Activated naive CD8-positive, alpha-beta T cell treated with anti-CD3 and anti-CD28 coated beads, Interleukin-2, amount 10 ng/mL, durations not matched to agents 7 days and 5 days (primary cell): ENCODE data around the gene LRP1B. TPM values are rescaled to one million over a fixed set of nuclear protein-coding genes. Genes with fewer than 3 reads are reported as not detected.

Experiments used
- ATAC-seq: fragments of 150-1000 bp; cut with Tn5 transposase; one replicate; pipeline ENCODE4 v1.10.0; 2021; ENCODE audit warnings: low read depth, moderate library complexity
- POLR2A ChIA-PET: fragments of 350-600 bp; sonication (Branson Sonifier 250); formaldehyde crosslinking; loops from one replicate; lab custom pipeline; 2021; ENCODE audit warnings: antibody characterized with exemption; lab: Charles Lee
- DNase-seq: peaks from one replicate; pipeline ENCODE4 v3.0.0; 2021
- H3K27ac Mint-ChIP-seq: one replicate; pipeline ENCODE4 v1.8.0; 2022; ENCODE audit warnings: mild to moderate bottlenecking, mixed read lengths
- H3K27me3 Mint-ChIP-seq: one replicate; pipeline ENCODE4 v1.8.0; 2022; ENCODE audit warnings: mild to moderate bottlenecking, moderate library complexity, mixed read lengths
- H3K36me3 Mint-ChIP-seq: one replicate; pipeline ENCODE4 v1.8.0; 2021; ENCODE audit warnings: mild to moderate bottlenecking, mixed read lengths
- H3K4me1 Mint-ChIP-seq: one replicate; pipeline ENCODE4 v1.8.0; 2021; ENCODE audit warnings: mixed read lengths
- H3K4me3 Mint-ChIP-seq: one replicate; pipeline ENCODE4 v1.8.0; 2022; ENCODE audit warnings: mild to moderate bottlenecking, moderate library complexity, mixed read lengths
- H3K9me3 Mint-ChIP-seq: one replicate; pipeline ENCODE4 v1.8.0; 2021; ENCODE audit warnings: mixed read lengths
- total RNA-seq, 2 experiments: library from RNA; stranded (reverse); gene quantifications; one replicate each; pipeline ENCODE4 v1.2.3, GENCODE V29; 2021

Gene LRP1B
- total RNA-seq, 2 experiments from 2014 or later: not detected

DNA sequence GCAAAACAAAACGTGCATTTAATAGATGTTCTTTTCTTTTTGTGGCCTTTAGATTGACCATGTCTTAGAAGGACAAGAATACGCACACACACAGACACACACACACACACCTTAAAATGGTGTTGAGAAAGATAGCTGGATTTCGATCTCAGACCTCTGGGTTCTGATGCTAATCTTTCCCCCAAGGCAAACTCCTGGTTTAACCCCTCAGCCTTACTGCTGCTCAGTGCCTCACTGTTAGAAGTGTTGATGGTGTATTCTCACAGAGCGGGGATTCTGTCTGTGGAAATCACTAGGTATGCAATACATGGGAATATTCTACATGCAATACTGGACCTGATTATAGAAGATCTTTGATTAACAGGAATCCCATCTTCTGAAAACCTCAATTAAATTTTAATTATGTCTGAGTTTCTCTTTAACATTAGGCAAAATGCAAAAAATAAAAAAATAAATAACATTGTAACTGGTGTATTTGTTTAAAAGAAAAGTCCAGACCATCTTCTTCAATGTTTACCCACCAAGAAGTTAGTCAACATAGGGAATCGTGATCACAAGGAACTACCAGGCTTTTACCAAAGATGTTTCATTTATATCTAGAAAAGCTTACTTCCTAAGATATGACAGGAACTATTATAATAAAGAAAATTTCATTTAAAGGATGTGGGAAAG is 613.5 kb downstream of the LRP1B start:
- no peak for ATAC-seq
- DNase-seq: no peak
- Mint-ChIP-seq H3K36me3 (no peaks in the 10 kb centered on the region), H3K27ac (no peak overlapping the region), H3K4me1 (no peaks in the 10 kb centered on the region), H3K9me3 (no peaks in the 10 kb centered on the region), H3K27me3 (no peaks in the 10 kb centered on the region), H3K4me3 (no peak overlapping the region)
- POLR2A ChIA-PET: no interaction called here

- POLR2A ChIA-PET: no interaction called here
- Mint-ChIP-seq H3K36me3 (no peaks in the 10 kb centered on the region), H3K4me1 (no peaks in the 10 kb centered on the region), H3K27me3 (no peaks in the 10 kb centered on the region), H3K9me3 (no peaks in the 10 kb centered on the region), H3K27ac (no peak overlapping the region), H3K4me3 (no peak overlapping the region)
- ATAC-seq (no peak), DNase-seq (no peak)
Observed at GRCh38 chr2:141515931-141516330, 614.9 kb downstream of the LRP1B start.

- Mint-ChIP-seq H3K9me3 (no peaks in the 10 kb centered on the region), H3K36me3 (no peaks in the 10 kb centered on the region), H3K4me1 (no peaks in the 10 kb centered on the region), H3K27me3 (no peaks in the 10 kb centered on the region), H3K27ac (no peak overlapping the region), H3K4me3 (no peak overlapping the region)
- DNase-seq: no peak
- POLR2A ChIA-PET: no interaction called here
- ATAC-seq: no peak
Observed at GRCh38 chr2:141513853-141514252, 617.0 kb downstream of the LRP1B start.

DNA sequence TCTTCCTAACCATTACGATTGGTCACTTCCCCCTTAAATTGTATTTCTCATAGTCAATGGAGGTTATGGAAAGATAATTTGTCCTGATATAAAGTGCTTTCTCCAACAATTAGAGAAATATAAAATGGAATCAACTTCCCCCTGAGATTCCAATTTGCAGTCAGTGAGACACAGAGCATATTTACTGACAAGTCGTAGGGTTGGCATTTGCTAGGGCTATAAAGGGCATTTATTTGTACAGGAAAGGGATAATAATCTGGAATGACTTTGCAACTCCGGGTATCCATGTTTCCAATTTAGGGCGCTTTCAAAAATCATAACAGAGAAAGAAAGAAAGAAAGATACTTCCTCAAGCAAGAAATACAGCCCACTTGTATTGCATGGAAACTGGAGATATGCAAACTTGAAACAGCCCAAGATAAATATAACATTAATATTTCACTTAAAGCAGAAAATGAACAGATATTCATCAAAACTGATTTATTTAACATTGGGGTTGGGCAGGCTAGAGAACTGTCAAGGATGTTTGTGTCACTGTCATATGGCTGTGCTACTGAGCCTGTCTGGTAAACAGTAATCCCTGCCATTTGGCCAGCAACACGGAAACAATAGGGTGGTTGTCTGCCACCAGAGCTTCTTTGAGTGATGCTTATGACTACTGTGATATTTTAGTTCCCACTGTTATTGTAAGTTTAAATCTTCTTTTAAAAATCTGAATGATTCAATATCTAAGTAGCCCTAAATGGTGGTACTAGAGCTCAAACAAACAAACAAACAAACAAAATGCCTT is 621.8 kb downstream of the LRP1B start:
- POLR2A ChIA-PET: no interaction called here
- Mint-ChIP-seq H3K4me1 (no peaks in the 10 kb centered on the region), H3K9me3 (no peaks in the 10 kb centered on the region), H3K27me3 (no peaks in the 10 kb centered on the region), H3K36me3 (no peaks in the 10 kb centered on the region), H3K27ac (no peak overlapping the region), H3K4me3 (no peak overlapping the region)
- DNase-seq: no peak
- ATAC-seq: no peak

- ATAC-seq: no peak
- no peaks in the 10 kb centered on the region for H3K9me3 Mint-ChIP-seq
- H3K4me3 Mint-ChIP-seq: no peak overlapping the region
- no peaks in the 10 kb centered on the region for H3K27me3 Mint-ChIP-seq
- no peaks in the 10 kb centered on the region for H3K4me1 Mint-ChIP-seq
- H3K36me3 Mint-ChIP-seq: no peaks in the 10 kb centered on the region
- no peak overlapping the region for H3K27ac Mint-ChIP-seq
- DNase-seq: no peak
- POLR2A ChIA-PET: no interaction called here
Observed at GRCh38 chr2:141508086-141508752, 622.6 kb downstream of the LRP1B start.

GRCh38 chr2:141506135-141506534 is 624.7 kb downstream of the LRP1B start:
- no peak for ATAC-seq
- Mint-ChIP-seq H3K27me3 (no peaks in the 10 kb centered on the region), H3K9me3 (no peaks in the 10 kb centered on the region), H3K27ac (no peak overlapping the region), H3K36me3 (no peaks in the 10 kb centered on the region), H3K4me3 (no peak overlapping the region), H3K4me1 (no peaks in the 10 kb centered on the region)
- no peak for DNase-seq
- POLR2A ChIA-PET: no interaction called here

- no peak for ATAC-seq
- Mint-ChIP-seq H3K9me3 (no peaks in the 10 kb centered on the region), H3K36me3 (no peaks in the 10 kb centered on the region), H3K27me3 (no peaks in the 10 kb centered on the region), H3K27ac (no peak overlapping the region), H3K4me3 (no peak overlapping the region), H3K4me1 (no peaks in the 10 kb centered on the region)
- POLR2A ChIA-PET: no interaction called here
- no peak for DNase-seq
Observed at GRCh38 chr2:141501752-141502151, 629.1 kb downstream of the LRP1B start.

DNA sequence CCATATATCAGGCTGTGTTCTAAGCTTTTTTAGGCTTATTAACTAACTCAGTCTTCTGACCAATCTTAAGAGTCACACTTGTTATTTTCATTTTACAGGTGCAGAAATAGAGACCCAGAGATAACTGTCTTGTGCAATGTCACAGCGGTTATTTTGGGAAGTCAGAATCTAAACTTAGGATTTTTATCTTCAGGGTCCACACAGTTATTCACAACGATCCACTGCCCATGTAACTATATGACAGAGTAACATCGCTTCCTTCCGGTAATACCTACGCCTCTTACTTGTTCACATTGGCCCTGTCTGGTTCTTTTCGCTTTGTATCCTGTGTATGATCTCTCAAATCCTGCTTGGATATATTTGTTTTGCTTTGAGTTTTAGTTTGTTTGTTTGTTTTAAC is 631.7 kb downstream of the LRP1B start:
- POLR2A ChIA-PET: no interaction called here
- ATAC-seq (no peak), DNase-seq (no peak)
- Mint-ChIP-seq H3K4me1 (no peaks in the 10 kb centered on the region), H3K4me3 (no peak overlapping the region), H3K36me3 (no peaks in the 10 kb centered on the region), H3K27ac (no peak overlapping the region), H3K27me3 (no peaks in the 10 kb centered on the region), H3K9me3 (no peaks in the 10 kb centered on the region)

GRCh38 chr2:141498561-141498960 is 632.3 kb downstream of the LRP1B start:
- Mint-ChIP-seq H3K4me3 (no peak overlapping the region), H3K27me3 (no peaks in the 10 kb centered on the region), H3K27ac (no peak overlapping the region)

DNA sequence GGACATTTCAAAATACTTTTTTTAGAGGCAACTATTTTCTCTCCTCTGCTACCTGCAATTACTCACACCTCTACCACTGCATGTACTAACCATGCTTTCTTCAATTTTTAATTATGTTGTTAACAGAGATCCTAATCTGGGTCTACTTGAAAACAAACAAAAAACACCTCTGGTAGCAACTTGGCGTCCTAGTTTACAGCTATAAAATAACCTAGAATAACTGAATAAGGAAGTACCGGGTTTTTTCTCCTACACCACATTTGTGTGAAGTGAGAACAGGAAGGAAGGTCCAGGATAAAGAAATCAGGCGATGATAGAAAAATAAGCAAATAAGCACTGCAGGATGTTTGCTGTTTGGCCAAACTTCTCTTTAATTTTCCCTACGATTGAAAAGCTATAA is 633.5 kb downstream of the LRP1B start:
- DNase-seq: no peak
- Mint-ChIP-seq H3K27me3 (no peaks in the 10 kb centered on the region), H3K9me3 (no peaks in the 10 kb centered on the region), H3K27ac (no peak overlapping the region), H3K36me3 (no peaks in the 10 kb centered on the region), H3K4me1 (no peaks in the 10 kb centered on the region), H3K4me3 (no peak overlapping the region)
- no peak for ATAC-seq
- POLR2A ChIA-PET: no interaction called here

More at GRCh38 chr2:141498561-141498960, 632.3 kb downstream of the LRP1B start:
- ATAC-seq (no peak), DNase-seq (no peak)
- no peaks in the 10 kb centered on the region for H3K36me3 Mint-ChIP-seq
- H3K9me3 Mint-ChIP-seq: no peaks in the 10 kb centered on the region
- POLR2A ChIA-PET: no interaction called here
- H3K4me1 Mint-ChIP-seq: no peaks in the 10 kb centered on the region

DNA sequence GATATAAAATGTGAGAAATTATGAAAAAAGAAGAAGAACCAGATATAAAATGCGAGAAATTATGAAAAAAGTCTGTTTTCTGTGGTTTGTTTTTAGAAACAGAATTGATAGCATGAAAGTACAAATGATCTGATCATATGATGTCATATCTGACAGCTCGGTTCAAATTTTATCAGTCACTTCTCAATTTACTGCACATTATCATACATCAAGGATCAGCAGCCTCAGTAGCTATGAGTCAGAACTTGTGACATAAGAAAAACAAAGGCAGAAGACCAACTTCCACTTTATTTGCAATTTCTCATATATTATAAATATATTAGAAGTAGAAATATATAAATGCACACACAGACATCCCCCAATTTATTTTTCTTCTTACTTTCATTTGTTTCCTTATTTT is 634.0 kb downstream of the LRP1B start:
- Mint-ChIP-seq H3K27ac (no peak overlapping the region), H3K27me3 (no peaks in the 10 kb centered on the region), H3K4me3 (no peak overlapping the region), H3K4me1 (no peaks in the 10 kb centered on the region), H3K36me3 (no peaks in the 10 kb centered on the region), H3K9me3 (no peaks in the 10 kb centered on the region)
- POLR2A ChIA-PET: no interaction called here
- ATAC-seq (no peak), DNase-seq (no peak)

DNA sequence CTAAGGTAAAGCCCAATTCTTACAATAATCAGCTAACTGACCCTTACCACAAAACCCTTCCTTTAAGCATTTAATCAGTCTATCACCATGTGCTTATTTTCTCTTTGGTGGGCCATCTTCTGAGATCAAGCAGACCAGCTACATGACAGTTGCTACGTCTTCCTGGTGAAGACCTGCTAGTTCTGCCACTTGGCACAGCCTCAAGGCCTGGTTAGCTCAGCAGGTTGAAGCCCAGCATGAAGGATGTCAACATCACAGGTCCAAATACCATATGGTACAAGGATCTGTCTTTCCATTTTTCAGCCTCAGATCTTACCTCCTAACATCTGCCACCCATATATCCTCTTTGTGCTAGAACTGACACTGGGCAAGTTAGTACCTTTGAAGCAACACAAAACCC is 636.9 kb downstream of the LRP1B start:
- no peak overlapping the region for H3K4me3 Mint-ChIP-seq
- POLR2A ChIA-PET: no interaction called here
- H3K36me3 Mint-ChIP-seq: no peaks in the 10 kb centered on the region
- H3K27ac Mint-ChIP-seq: no peak overlapping the region
- no peaks in the 10 kb centered on the region for H3K27me3 Mint-ChIP-seq
- DNase-seq (no peak), ATAC-seq (no peak)
- H3K9me3 Mint-ChIP-seq: no peaks in the 10 kb centered on the region
- no peaks in the 10 kb centered on the region for H3K4me1 Mint-ChIP-seq

DNA sequence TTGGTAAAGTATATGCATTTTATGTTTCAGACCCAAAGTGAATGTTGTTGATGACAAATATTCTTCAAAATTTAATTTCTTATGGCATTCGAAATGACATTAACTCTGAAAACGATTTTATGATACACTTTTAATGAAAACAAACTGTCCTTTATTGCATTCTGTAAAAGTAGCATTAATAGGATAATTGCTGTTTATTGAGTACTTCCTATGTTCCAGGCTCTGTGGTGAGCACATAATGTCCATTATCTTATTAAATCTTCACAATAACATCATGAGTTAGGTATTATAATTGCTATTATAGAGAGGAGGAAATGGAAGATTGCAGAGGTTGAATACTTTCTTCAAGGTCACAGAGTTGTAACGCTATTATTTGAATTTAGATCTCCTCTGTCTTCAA is 638.0 kb downstream of the LRP1B start:
- POLR2A ChIA-PET: no interaction called here
- ATAC-seq: no peak
- H3K4me3 Mint-ChIP-seq: no peak overlapping the region

DNA sequence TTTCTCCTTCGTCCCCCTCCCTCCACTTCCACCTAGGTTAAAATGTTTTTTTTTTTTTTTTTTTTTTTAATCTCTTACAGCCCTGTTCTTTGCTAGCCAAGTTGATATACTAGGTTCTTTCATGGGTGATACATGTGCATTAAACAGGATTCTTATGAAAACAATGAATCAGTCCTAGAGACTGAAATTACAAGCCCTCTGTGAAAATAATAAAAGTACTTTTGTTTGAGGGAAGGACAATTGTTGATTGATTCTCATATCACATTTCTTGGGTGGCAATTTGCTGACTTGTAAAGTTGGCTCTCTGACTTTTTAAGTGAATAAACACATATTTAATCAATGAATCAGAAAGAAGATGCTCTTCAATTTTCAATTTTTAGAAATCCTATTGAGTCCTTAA is 639.9 kb downstream of the LRP1B start:
- Mint-ChIP-seq H3K27me3 (no peaks in the 10 kb centered on the region), H3K36me3 (no peaks in the 10 kb centered on the region), H3K4me1 (no peaks in the 10 kb centered on the region), H3K9me3 (peaks cover 1% of the 10 kb centered on the region), H3K4me3 (no peak overlapping the region), H3K27ac (no peak overlapping the region)
- POLR2A ChIA-PET: no interaction called here
- ATAC-seq: no peak
- no peak for DNase-seq

More for the DNA sequence above, 638.0 kb downstream of the LRP1B start:
- no peaks in the 10 kb centered on the region for H3K9me3 Mint-ChIP-seq
- no peaks in the 10 kb centered on the region for H3K27me3 Mint-ChIP-seq
- no peak for DNase-seq
- H3K4me1 Mint-ChIP-seq: no peaks in the 10 kb centered on the region
- H3K27ac Mint-ChIP-seq: no peak overlapping the region
- H3K36me3 Mint-ChIP-seq: no peaks in the 10 kb centered on the region
